Ovary (tissue), 9 donors: Measurements from ENCODE around the gene TMA7. TPM values are rescaled to one million over a fixed set of nuclear protein-coding genes. Genes with fewer than 3 reads are reported as not detected.
A peak's percentile ranks its signal among the peaks of the same experiment; 100 is the strongest.

Experiments used
- DNase-seq, 5 donors: peaks; one replicate each; pipeline ENCODE4 v3.0.0-alpha.2; 2019 to 2020
- H3K27ac ChIP-seq, 2 donors: fragments of 200-600 bp; one replicate each; pipeline versions ENCODE4 v1.5.1 to v1.8.0; 2019 to 2022
- H3K27me3 ChIP-seq: fragments of 200-600 bp; one replicate; pipeline ENCODE4 v1.8.0; 2022
- H3K36me3 ChIP-seq: fragments of 200-600 bp; sonication (generic); one replicate; pipeline ENCODE4 v1.5.1; 2019
- H3K4me1 ChIP-seq: one replicate; pipeline ENCODE4 v1.8.1; 2013; ENCODE audit warnings: mild to moderate bottlenecking, moderate library complexity; ENCODE audit not compliant: insufficient read depth
- H3K4me3 ChIP-seq: fragments of 200-600 bp; sonication (generic); one replicate; pipeline ENCODE4 v1.5.1; 2017
- H3K9me3 ChIP-seq, 2 donors: fragments of 200-600 bp in 1 of 2; sonication (generic) in 1 of 2; one replicate each; pipeline versions ENCODE4 v1.5.1 to v1.8.1; 2013 to 2019; ENCODE audit warnings: mild to moderate bottlenecking in 1 of 2, moderate library complexity in 1 of 2
- EP300 ChIP-seq: sonication (generic); formaldehyde crosslinking; IDR thresholded peaks from one replicate; pipeline ENCODE4 v1.6.1; 2017; ENCODE audit warnings: antibody characterized with exemption
- POLR2A ChIP-seq: fragments of 450-650 bp; IDR thresholded peaks from one replicate; pipeline ENCODE4 v1.6.1; 2017; ENCODE audit warnings: antibody characterized with exemption, mild to moderate bottlenecking, moderate library complexity
- WGBS, 3 donors: extraction: QIAGEN DNeasy Blood & Tissue Kit in 1 of 3; methylation state at CpG; one replicate each; pipeline versions ENCODE4 v1.1.5 to v1.1.7; 2013 to 2017; 5-methylcytosine and 5-hydroxymethylcytosine counted together
- intact Hi-C, 4 donors: fragments of 100-400 bp; cut with DNase I; formaldehyde crosslinking; loops; one replicate each; pipeline versions ENCODE4 v1.11.0 to v1.15.1; 2022 to 2023
- polyA plus RNA-seq, 2 donors: library from polyadenylated mRNA; stranded (reverse); fragments of 200-250 nt in 1 of 2; fragments of 350-450 nt in 1 of 2; fragmentation: Illumina TruSeq in 1 of 2; extraction: RNeasy Lipid Tissue Mini Kit (QIAGEN cat#74804) in 1 of 2; gene quantifications; one replicate each; pipeline ENCODE4 v1.2.3, GENCODE V29; 2013 to 2014
- total RNA-seq, 7 donors: library from RNA; depleted of rRNA in 2 of 7; stranded (reverse); fragments of >200 nt in 2 of 7; fragmentation: NEBNext Ultra II Directional in 3 of 7; extraction: Animal tissue kit (Norgen Biotek cat#: 25700) in 3 of 7; gene quantifications; one replicate each; pipeline versions ENCODE4 v1.1.0 to v1.2.4, GENCODE V29; 2016 to 2023
- TF ChIP-seq, protein P1 (sequence below), 3 donors: fragments of 450-650 bp in 2 of 3; fragments of 200-600 bp in 1 of 3; IDR thresholded peaks; one replicate each; pipeline versions ENCODE4 v1.5.1 to v1.8.0; 2016 to 2022; ENCODE audit warnings: antibody characterized with exemption in 3 of 3, mild to moderate bottlenecking in 1 of 3
- donor health status: DM: no; HTN: no; CAD: no; lungs with moderate emphysema.
- donor health status: DM: no; HTN: no; CAD: no.
- donor health status: Bipolar disorder and iron deficiency.
- donor health status: DM: yes; HTN: yes; CAD: no.
- donor health status: DM: no; HTN: no; CAD: no.
- donor health status: DM: yes; HTN: yes; CAD: no.

Gene TMA7
- total and polyA plus RNA-seq, 9 donors = 138 to 380 (median 222) TPM

DNA sequence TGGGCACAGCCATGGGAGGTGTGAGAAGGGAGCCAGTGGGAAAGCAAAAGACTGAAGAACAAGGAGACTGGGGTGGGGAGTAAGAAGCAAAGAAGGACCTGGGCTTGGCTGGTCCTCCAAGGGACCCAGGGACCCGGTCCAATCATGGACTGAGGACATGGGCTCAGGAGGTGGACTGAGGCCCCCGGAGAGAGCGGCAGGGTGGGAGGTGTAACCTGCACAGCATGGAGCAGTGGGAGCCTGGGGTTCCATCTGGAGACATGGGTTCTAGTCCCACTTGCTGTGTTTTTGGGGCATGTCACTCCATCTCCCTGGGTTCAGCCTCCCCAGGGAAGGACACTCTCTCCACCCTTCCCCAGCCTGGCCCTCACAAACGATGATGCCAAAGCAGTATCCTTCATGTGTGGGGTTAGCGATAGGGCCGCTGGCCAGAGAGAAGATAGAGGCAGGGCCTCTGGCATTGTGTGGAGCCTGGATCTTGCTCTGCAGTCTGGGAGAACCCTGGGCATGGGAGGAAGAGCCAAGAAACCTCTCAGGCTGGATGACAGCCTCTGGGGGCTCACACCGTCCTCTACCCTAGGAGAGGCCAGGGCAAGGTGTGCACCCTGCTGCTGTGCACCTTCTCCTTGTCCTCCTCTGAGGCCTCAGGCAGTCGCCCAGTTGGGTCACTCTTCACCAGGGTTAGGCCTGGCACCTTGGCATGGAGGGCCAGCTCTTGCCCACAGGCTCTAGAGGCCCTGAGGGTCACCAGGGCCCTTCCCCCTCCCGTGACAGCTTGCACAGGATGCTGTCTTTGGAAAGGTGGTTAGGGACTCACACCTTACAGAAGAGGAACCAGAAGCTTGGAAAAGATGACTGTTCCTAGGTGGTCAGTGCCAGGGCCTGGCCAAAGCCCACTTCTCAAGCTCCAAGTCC lies 42.0 kb upstream of the TMA7 start:
- Histone ChIP-seq H3K4me1 (peaks cover 2% of the 10 kb centered on the region), H3K36me3 (no peaks in the 10 kb centered on the region), H3K27me3 (no peaks in the 10 kb centered on the region), H3K4me3 (no peak overlapping the region), H3K9me3 (no peaks in the 10 kb centered on the region), H3K27ac (no peak overlapping the region)
- intact Hi-C loops = loop anchor here in 1 of 4 donors (10.0 kb wide), 1 partner anchor 157 kb away; the partner anchor contains the start of gene PFKFB4
- 62 to 68% (median 65%) methylated on average over 9 of the region's 9 CpGs for WGBS, 3 donors
- DNase-seq = peak in 3 of 5 donors; percentile 8 to 14 (median 14)
- TF ChIP-seq EP300 = no peak
- TF ChIP-seq, protein P1, sequence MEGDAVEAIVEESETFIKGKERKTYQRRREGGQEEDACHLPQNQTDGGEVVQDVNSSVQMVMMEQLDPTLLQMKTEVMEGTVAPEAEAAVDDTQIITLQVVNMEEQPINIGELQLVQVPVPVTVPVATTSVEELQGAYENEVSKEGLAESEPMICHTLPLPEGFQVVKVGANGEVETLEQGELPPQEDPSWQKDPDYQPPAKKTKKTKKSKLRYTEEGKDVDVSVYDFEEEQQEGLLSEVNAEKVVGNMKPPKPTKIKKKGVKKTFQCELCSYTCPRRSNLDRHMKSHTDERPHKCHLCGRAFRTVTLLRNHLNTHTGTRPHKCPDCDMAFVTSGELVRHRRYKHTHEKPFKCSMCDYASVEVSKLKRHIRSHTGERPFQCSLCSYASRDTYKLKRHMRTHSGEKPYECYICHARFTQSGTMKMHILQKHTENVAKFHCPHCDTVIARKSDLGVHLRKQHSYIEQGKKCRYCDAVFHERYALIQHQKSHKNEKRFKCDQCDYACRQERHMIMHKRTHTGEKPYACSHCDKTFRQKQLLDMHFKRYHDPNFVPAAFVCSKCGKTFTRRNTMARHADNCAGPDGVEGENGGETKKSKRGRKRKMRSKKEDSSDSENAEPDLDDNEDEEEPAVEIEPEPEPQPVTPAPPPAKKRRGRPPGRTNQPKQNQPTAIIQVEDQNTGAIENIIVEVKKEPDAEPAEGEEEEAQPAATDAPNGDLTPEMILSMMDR (IDR thresholded peaks at IDR 0.05) = no peak
- TF ChIP-seq POLR2A = no peak

DNA sequence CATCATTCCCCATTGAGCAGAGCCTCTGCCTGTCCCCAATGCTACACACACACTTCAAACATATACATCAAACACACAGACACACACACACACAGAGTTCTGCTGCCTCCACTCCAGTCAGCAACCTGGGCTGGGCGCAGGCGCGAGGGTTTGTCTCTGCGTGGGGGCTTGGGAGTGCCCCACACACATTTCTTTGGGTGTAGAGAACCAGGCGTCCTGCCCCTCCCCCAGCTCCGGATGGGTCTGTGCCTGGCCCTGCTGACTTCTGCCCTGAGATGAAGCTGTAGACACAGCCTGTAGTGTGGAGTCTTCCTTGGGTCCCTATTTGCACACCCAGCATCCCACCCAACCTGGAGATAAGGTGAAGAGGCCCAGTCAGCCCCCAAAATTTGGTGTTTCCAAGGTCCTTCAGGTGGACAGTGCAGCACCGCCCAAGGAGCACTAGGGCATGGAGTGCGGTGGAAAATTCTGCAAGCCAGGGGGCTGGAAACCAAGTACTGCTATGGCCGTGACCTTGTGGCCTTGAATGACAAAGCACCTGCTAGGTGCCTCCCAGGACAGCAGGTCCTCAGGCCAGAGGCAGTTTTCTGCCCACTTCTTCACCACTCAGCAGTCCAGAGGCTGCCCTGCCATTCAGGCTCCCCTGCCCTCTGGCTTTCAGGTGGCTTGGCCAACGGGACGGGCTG lies 41.2 kb upstream of the TMA7 start:
- intact Hi-C loops = loop anchor here in 1 of 4 donors (10.0 kb wide), 1 partner anchor 156 kb away; the partner anchor contains the start of gene PFKFB4
- Histone ChIP-seq H3K9me3 (no peaks in the 10 kb centered on the region), H3K27ac (no peak overlapping the region), H3K27me3 (no peaks in the 10 kb centered on the region), H3K4me3 (no peak overlapping the region), H3K36me3 (no peaks in the 10 kb centered on the region), H3K4me1 (peaks cover 2% of the 10 kb centered on the region)
- WGBS, 3 donors = 25 to 42% (median 27%) methylated on average over 11 of the region's 11 CpGs
- peak in 3 of 5 donors; percentile 9 to 43 (median 24) for DNase-seq
- no peak for TF ChIP-seq POLR2A
- TF ChIP-seq EP300 = no peak
- TF ChIP-seq, protein P1 (IDR thresholded peaks at IDR 0.05) = no peak

DNA sequence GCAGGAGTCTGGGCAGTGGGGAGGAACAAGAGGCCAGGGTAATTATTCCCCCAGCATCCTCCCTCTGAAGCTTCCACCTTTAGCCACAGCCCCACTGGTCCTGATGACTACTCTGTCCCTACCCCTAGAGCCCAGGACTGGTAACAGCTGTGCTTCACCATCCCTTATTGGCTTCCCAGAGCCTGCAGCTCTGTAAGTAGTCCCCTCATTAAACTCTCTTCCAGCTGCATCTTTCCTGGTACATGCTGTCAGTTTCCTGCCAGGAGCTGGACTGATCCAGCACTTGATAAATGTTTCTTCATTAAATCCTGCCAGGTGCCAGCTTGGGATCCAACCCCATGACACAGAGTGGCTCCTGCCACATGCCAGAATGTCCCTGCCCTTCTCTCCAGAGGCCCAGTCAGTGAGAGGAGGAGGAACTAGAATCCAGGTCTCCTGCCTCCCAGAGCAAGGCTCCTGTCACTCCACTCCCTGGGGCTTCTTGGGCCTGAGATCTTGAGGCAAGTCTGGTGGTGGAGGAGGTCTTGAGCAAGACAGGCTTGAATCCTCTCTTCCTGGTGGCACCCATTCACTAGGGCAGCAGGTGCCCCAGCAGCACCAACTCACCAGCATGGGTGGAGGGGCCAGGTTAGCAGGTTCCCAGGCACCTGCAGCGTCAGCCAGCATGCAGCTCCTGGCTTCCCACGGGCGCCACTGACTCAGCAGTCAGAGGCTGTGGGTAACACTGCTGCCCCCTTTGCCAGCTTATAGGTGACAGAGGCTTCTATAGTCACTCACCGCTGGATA lies 40.5 kb upstream of the TMA7 start:
- H3K27me3 ChIP-seq = no peaks in the 10 kb centered on the region
- H3K4me1 ChIP-seq = peaks cover 2% of the 10 kb centered on the region
- TF ChIP-seq, protein P1 (IDR thresholded peaks at IDR 0.05) = no peak
- TF ChIP-seq POLR2A (no peak), EP300 (no peak)
- no peak overlapping the region for H3K27ac ChIP-seq
- DNase-seq = peak in 3 of 5 donors; percentile 8 to 34 (median 16)
- H3K36me3 ChIP-seq = no peaks in the 10 kb centered on the region
- H3K4me3 ChIP-seq = no peak overlapping the region
- 58 to 72% (median 64%) methylated on average over 4 of the region's 4 CpGs for WGBS, 3 donors
- intact Hi-C loops = loop anchor here (2.0 to 10.0 kb wide), 5 partner anchors 35 to 155 kb away; partner anchors contain the start of gene PFKFB4 (in 1 of the 4)
- no peaks in the 10 kb centered on the region for H3K9me3 ChIP-seq
